K562 (cell line): ENCODE measurements around the gene TDRKH. TPM values are rescaled to one million over a fixed set of nuclear protein-coding genes. Genes with fewer than 3 reads are reported as not detected.

Source experiments
- JUND ChIP-seq, 2 experiments: IDR thresholded peaks; 2 replicates in 1 of 2; 3 replicates in 1 of 2; pipeline ENCODE4 v1.6.1; 2011; ENCODE audit warnings: borderline replicate concordance in 2 of 2, low read depth in 2 of 2, low read length in 2 of 2, improper control_type of control experiment in 1 of 2, missing biosample characterization in 1 of 2, missing genetic modification characterization in 1 of 2, missing genetic modification reagents in 1 of 2
- PHTF2 ChIP-seq: fragments of 250-450 bp; sonication (Bioruptor Pico); IDR thresholded peaks from 2 replicates; pipeline ENCODE4 v1.5.0; 2021; ENCODE audit warnings: mild to moderate bottlenecking
- THRAP3 ChIP-seq: fragments of 450-650 bp; IDR thresholded peaks from 2 replicates; pipeline ENCODE4 v1.6.1; 2016; ENCODE audit warnings: mild to moderate bottlenecking, inconsistent platforms, borderline replicate concordance
- polyA plus RNA-seq, 8 experiments: library from polyadenylated mRNA; depleted of rRNA in 4 of 8; stranded (reverse) in 5 of 8; unstranded in 3 of 8; fragments of >200 nt; fragmentation: Nextera tagmentation in 2 of 8; fragmentation: Illumina TruSeq in 1 of 8; extraction: Ambion mirVana in 2 of 8; extraction: Trizol in 1 of 8; gene quantifications; 2 replicates each; pipeline versions ENCODE4 v1.2.1 to v1.2.3, GENCODE V29; 2011 to 2014; ENCODE audit warnings: inconsistent platforms in 1 of 8, missing spikeins in 1 of 8
- total RNA-seq, 7 experiments: library from RNA; depleted of rRNA in 6 of 7; stranded (reverse); fragments of >200 nt in 6 of 7; fragmentation: Illumina TruSeq in 2 of 7; extraction: Trizol in 2 of 7; gene quantifications; 2 replicates each; pipeline versions ENCODE4 v1.2.1 to v1.2.3, GENCODE V29; 2011 to 2021; ENCODE audit warnings: low replicate concordance in 1 of 7
- TF ChIP-seq, protein P1 (sequence below): fragments of 250-450 bp; sonication (Bioruptor Pico); IDR thresholded peaks from 2 replicates; pipeline ENCODE4 v1.8.0; 2022; ENCODE audit warnings: inconsistent platforms
- TF ChIP-seq, protein P2 (sequence below): fragments of 250-450 bp; sonication (Bioruptor Pico); IDR thresholded peaks from 2 replicates; pipeline ENCODE4 v1.8.0; 2022; ENCODE audit warnings: moderate library complexity, mild to moderate bottlenecking, inconsistent platforms
- TF ChIP-seq, protein P3 (sequence below): fragments of 250-450 bp; sonication (Bioruptor Pico); IDR thresholded peaks from 2 replicates; pipeline ENCODE4 v1.8.0; 2021; ENCODE audit warnings: moderate library complexity, mild to moderate bottlenecking, inconsistent platforms

The TDRKH gene
- total and polyA plus RNA-seq, 9 of the 15 experiments (the other 6 are each of a cell fraction or from before 2014, with no cell fraction given) = 4.3 to 21.3 (median 8.4) TPM

DNA sequence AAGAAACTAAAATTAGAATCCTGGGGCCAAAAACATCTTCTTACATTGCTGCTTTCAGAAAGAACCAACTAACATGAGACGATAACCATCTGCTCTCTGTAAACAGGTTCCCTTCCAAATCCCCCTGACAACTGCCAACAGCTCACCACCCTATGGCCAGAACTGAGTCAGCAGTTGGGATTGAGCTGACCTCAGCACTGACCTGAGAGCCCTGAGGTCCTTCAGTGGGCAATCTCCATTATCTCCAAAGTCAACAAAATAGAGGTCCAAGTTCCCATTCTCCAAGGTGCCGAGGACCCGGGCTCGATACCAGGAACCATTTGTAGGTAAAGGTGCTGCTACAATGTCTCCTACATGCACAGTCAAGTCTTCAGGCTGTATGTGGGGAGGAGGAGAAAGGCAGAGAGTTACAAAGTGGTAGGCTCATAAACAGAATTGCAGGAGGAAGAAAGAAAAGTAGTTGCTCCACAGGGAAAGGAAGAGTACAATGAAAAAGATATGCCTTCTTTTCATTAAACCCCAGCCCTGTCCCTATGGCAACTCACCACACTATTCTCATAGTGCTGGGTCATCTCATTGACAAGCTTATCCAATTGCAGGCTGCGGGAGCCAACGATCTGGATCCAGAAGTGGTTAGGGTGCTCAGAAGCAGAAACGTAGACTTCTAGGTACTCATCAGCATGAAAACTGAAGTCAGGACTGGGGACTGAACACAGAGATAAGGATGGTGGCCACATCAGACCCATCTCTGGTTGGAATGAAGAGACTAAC, 14.2 kb downstream of the TDRKH start (continued):
- TF ChIP-seq JUND (IDR thresholded peaks at IDR 0.05; ENCODE audit: borderline replicate concordance, low read depth, low read length) (no peak), JUND (tag; IDR thresholded peaks at IDR 0.05; ENCODE audit: borderline replicate concordance, low read depth, low read length) (0 out of 3 replicates have a peak, but pooled peaks have one; percentile 14), THRAP3 (no peak), PHTF2 (CRISPR knock-in tag) (no peak)
- TF ChIP-seq, protein P1, sequence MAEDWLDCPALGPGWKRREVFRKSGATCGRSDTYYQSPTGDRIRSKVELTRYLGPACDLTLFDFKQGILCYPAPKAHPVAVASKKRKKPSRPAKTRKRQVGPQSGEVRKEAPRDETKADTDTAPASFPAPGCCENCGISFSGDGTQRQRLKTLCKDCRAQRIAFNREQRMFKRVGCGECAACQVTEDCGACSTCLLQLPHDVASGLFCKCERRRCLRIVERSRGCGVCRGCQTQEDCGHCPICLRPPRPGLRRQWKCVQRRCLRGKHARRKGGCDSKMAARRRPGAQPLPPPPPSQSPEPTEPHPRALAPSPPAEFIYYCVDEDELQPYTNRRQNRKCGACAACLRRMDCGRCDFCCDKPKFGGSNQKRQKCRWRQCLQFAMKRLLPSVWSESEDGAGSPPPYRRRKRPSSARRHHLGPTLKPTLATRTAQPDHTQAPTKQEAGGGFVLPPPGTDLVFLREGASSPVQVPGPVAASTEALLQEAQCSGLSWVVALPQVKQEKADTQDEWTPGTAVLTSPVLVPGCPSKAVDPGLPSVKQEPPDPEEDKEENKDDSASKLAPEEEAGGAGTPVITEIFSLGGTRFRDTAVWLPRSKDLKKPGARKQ (CRISPR knock-in tag) = no peak
- TF ChIP-seq, protein P2, sequence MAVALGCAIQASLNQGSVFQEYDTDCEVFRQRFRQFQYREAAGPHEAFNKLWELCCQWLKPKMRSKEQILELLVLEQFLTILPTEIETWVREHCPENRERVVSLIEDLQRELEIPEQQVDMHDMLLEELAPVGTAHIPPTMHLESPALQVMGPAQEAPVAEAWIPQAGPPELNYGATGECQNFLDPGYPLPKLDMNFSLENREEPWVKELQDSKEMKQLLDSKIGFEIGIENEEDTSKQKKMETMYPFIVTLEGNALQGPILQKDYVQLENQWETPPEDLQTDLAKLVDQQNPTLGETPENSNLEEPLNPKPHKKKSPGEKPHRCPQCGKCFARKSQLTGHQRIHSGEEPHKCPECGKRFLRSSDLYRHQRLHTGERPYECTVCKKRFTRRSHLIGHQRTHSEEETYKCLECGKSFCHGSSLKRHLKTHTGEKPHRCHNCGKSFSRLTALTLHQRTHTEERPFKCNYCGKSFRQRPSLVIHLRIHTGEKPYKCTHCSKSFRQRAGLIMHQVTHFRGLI = no peak
- TF ChIP-seq, protein P3, sequence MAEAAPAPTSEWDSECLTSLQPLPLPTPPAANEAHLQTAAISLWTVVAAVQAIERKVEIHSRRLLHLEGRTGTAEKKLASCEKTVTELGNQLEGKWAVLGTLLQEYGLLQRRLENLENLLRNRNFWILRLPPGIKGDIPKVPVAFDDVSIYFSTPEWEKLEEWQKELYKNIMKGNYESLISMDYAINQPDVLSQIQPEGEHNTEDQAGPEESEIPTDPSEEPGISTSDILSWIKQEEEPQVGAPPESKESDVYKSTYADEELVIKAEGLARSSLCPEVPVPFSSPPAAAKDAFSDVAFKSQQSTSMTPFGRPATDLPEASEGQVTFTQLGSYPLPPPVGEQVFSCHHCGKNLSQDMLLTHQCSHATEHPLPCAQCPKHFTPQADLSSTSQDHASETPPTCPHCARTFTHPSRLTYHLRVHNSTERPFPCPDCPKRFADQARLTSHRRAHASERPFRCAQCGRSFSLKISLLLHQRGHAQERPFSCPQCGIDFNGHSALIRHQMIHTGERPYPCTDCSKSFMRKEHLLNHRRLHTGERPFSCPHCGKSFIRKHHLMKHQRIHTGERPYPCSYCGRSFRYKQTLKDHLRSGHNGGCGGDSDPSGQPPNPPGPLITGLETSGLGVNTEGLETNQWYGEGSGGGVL (CRISPR knock-in tag) = no peak
- TF ChIP-seq, all 486 proteins: peak for 13
